Measurements from ENCODE around the gene KCTD4.

- TF ChIP-seq CTCF (IDR thresholded peaks at IDR 0.05) (no peak), POLR2A (IDR thresholded peaks at IDR 0.05) (no peak)
Observed at GRCh38 chr13:45243077-45243476, 42.2 kb upstream of the KCTD4 start.
